ENCODE data around the gene RAB44. TPM values are rescaled to one million over a fixed set of nuclear protein-coding genes. Genes with fewer than 3 reads are reported as not detected.

Gene RAB44
- total RNA-seq, 2 donors from 2014 or later, result 4.1 to 7.9 TPM

- Mint-ChIP-seq H3K36me3 (peaks cover 16% of the 10 kb centered on the region), H3K27me3 (no peaks in the 10 kb centered on the region), H3K4me1 (ENCODE audit: low read depth in 2 of 2) (peaks cover 38 to 46% of the 10 kb centered on the region in 2 donors), H3K9me3 (no peaks in the 10 kb centered on the region), H3K4me3 (peak overlapping the region; percentile 93), H3K27ac (peak overlapping the region; percentile 78 to 98)
- ATAC-seq, result no peak
- peak; percentile 50 for DNase-seq (ENCODE audit: low spot score)
Observed at GRCh38 chr6:36677059-36677749, 20.4 kb upstream of the RAB44 start.

DNA sequence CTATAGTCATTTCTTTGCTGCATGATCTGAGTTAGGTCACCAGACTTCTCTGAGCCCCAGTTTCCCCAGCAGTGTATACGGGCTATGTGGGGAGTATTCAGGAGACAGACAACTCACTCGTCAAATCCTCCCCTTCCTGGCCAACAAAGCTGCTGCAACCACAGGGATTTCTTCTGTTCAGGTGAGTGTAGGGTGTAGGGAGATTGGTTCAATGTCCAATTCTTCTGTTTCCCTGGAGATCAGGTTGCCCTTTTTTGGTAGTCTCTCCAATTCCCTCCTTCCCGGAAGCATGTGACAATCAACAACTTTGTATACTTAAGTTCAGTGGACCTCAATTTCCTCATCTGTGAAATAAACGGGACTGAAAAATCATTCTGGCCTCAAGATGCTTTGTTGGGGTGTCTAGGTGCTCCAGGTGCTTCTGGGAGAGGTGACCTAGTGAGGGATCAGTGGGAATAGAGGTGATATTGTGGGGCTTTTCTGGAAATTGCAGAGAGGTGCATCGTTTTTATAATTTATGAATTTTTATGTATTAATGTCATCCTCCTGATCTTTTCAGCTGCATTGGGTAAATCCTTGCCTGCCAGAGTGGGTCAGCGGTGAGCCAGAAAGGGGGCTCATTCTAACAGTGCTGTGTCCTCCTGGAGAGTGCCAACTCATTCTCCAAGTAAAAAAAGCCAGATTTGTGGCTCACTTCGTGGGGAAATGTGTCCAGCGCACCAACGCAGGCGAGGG is 19.7 kb upstream of the RAB44 start:
- Mint-ChIP-seq H3K9me3 (no peaks in the 10 kb centered on the region), H3K36me3 (peaks cover 16% of the 10 kb centered on the region), H3K4me1 (ENCODE audit: low read depth in 2 of 2) (peaks cover 38 to 50% of the 10 kb centered on the region in 2 donors), H3K27ac (peak overlapping the region; percentile 78 to 98), H3K4me3 (peak overlapping the region; percentile 93), H3K27me3 (no peaks in the 10 kb centered on the region)
- DNase-seq (ENCODE audit: low spot score) (no peak), ATAC-seq (no peak)

DNA sequence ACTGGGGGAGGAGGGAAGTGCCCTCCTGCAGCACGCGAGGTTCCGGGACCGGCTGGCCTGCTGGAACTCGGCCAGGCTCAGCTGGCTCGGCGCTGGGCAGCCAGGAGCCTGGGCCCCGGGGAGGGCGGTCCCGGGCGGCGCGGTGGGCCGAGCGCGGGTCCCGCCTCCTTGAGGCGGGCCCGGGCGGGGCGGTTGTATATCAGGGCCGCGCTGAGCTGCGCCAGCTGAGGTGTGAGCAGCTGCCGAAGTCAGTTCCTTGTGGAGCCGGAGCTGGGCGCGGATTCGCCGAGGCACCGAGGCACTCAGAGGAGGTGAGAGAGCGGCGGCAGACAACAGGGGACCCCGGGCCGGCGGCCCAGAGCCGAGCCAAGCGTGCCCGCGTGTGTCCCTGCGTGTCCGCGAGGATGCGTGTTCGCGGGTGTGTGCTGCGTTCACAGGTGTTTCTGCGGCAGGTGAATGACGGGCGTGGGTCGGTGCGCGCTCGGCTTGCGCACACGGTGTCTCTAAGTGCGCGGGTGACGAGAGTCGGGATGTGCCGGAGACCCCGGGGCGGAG is 19.1 kb upstream of the RAB44 start, which contains the start of gene CDKN1A:
Gene CDKN1A, plus strand, starts transcription at position 227 of the 555 bp plus-strand sequence. CDS start 5,388 bp downstream, outside the sequence.
- DNase-seq (ENCODE audit: low spot score) (peak; percentile 92), ATAC-seq (peak; percentile 83 to 88)
- peaks cover 38 to 54% of the 10 kb centered on the region in 2 donors for H3K4me1 Mint-ChIP-seq (ENCODE audit: low read depth in 2 of 2)
- H3K27me3 Mint-ChIP-seq, result no peaks in the 10 kb centered on the region
- H3K27ac Mint-ChIP-seq, result peak within 1 kb of the TSS; percentile 78 to 98
- peaks cover 16% of the 10 kb centered on the region for H3K36me3 Mint-ChIP-seq
- peak within 1 kb of the TSS; percentile 93 for H3K4me3 Mint-ChIP-seq
- no peaks in the 10 kb centered on the region for H3K9me3 Mint-ChIP-seq

DNA sequence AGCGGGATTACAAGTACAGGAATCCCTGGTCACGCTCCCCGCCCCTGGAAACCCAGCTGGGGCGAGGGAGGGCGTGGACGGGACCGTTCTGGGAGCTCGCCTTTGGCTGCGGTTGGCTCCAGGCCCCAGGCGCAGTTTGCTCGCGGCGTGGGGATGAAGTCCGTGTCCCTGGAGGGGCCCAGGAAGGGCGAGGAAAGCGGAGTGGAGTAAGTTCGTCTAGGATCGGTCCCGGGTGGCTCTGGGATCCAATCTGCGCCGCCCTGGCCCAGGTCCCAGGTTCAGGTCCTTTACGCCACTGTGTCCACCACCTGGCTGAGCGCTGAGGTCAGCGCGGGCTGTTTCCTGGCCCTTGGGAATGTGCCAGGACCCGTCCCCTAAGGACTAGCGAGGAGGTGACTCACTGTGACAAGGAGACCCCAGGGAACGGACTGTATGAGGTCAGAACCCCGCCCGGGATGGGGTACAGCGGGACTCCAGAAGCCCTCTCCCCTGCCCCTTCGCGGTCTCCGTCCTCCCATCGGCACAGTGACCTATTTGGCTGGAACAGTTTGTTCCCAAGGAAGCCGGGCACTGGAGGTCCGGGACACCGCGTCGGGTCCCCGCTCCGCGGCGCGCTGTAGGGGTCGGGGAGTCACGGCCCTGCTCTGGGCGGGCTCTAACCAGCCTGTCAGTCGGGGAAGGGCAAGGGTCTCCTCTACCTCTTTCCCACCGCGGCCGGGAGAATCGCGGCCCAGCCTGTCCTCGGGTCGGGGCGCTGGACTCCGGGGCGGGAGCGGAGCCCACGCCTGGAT is 18.4 kb upstream of the RAB44 start:
- Mint-ChIP-seq H3K27ac (peak overlapping the region; percentile 78 to 98), H3K4me3 (peak overlapping the region; percentile 93), H3K27me3 (no peaks in the 10 kb centered on the region), H3K4me1 (ENCODE audit: low read depth in 2 of 2) (peaks cover 38 to 54% of the 10 kb centered on the region in 2 donors), H3K9me3 (no peaks in the 10 kb centered on the region), H3K36me3 (peaks cover 16% of the 10 kb centered on the region)
- DNase-seq (ENCODE audit: low spot score) (no peak), ATAC-seq (peak in 1 of 2 donors; percentile 0)

DNA sequence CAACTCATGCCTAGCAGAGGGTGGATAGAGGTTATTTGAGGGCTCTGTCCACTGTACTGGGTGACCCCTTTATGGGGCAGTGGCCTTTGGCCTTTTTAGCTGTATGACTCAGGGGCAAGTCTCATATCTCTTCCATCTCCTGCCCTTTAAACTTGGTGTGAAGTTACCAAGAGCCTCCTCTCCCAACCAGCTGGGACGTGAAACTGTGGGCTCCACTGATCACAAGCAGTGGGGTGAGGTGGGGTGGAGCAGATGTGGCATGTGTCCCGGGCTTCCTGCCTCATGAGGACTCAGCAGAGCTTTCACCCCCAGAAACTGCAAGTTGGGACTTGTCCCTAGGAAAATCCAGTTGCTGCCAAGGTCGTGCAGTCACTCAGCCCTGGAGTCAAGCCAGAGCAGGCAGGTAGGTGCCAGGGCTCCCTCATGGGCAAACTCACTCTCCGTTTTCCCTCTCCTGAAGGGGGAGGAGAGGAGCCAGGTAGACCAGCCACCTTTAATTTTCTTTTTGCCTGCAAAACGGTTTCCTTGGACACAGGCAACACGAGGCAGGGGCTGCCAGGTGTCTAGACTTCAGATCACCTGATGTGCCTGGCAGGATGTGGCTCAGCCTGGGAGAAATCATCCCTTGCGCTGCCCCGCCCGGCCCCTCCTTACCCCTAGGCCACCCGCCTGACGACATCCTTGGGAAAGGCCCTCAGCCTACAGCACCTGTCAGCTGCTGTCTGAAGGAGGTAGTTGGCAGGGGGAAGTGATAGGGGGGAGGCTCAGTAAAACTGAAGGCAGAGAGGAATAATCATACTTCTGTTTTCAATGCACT is 15.1 kb upstream of the RAB44 start:
- H3K36me3 Mint-ChIP-seq, result peaks cover 16% of the 10 kb centered on the region
- H3K27ac Mint-ChIP-seq, result peak overlapping the region; percentile 68 to 97
- H3K27me3 Mint-ChIP-seq, result no peaks in the 10 kb centered on the region
- H3K9me3 Mint-ChIP-seq, result no peaks in the 10 kb centered on the region
- no peak for DNase-seq (ENCODE audit: low spot score)
- peaks cover 27 to 34% of the 10 kb centered on the region in 2 donors for H3K4me1 Mint-ChIP-seq (ENCODE audit: low read depth in 2 of 2)
- peak overlapping the region; percentile 73 for H3K4me3 Mint-ChIP-seq
- ATAC-seq, result no peak

DNA sequence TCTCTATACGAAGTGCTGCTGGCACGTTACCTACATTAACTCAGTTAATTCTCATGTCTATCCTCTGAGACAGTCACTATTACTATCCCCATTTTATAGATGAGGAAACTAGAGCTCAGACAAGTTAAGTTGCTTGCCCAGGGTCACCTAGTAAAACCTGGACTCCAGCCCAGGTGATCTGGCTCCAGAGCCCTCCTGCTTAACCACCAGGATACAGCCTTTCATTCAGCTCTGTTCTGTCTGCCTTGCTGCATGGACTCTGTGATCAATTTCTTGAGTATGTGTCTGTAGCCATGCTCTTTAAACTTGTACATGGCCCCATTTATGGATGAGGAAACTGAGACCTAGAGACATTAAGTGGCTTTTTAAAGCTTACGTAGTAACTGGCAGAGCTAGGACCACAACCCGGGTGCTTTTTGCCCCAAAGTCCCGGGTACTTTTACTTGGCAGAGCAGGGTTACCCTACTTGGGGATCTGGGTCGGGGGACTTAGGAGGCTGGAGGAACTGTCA is 14.4 kb upstream of the RAB44 start:
- peaks cover 16% of the 10 kb centered on the region for H3K36me3 Mint-ChIP-seq

GRCh38 chr6:36683656-36684446 is 13.8 kb upstream of the RAB44 start:
- H3K4me3 Mint-ChIP-seq, result no peak overlapping the region
- peaks cover 12% of the 10 kb centered on the region for H3K36me3 Mint-ChIP-seq
- no peak for DNase-seq (ENCODE audit: low spot score)
- no peaks in the 10 kb centered on the region for H3K27me3 Mint-ChIP-seq
- ATAC-seq, result no peak
- H3K9me3 Mint-ChIP-seq, result no peaks in the 10 kb centered on the region
- peak overlapping the region in 1 of 2 donors; percentile 97 for H3K27ac Mint-ChIP-seq
- peaks cover 18 to 27% of the 10 kb centered on the region in 2 donors for H3K4me1 Mint-ChIP-seq (ENCODE audit: low read depth in 2 of 2)

More for the DNA sequence above, 14.4 kb upstream of the RAB44 start:
- ATAC-seq (no peak), DNase-seq (ENCODE audit: low spot score) (no peak)
- Mint-ChIP-seq H3K4me1 (ENCODE audit: low read depth in 2 of 2) (peaks cover 22 to 27% of the 10 kb centered on the region in 2 donors), H3K27me3 (no peaks in the 10 kb centered on the region), H3K27ac (peak overlapping the region in 1 of 2 donors; percentile 97), H3K4me3 (no peak overlapping the region), H3K9me3 (no peaks in the 10 kb centered on the region)

- Mint-ChIP-seq H3K27me3 (no peaks in the 10 kb centered on the region), H3K36me3 (peaks cover 11% of the 10 kb centered on the region), H3K4me1 (ENCODE audit: low read depth in 2 of 2) (peaks cover 18 to 30% of the 10 kb centered on the region in 2 donors)
Observed at GRCh38 chr6:36684447-36684812, 13.2 kb upstream of the RAB44 start.

GRCh38 chr6:36685166-36685924 is 12.3 kb upstream of the RAB44 start:
- Mint-ChIP-seq H3K4me3 (no peak overlapping the region), H3K9me3 (no peaks in the 10 kb centered on the region), H3K27ac (peak overlapping the region; percentile 10 to 74), H3K27me3 (no peaks in the 10 kb centered on the region), H3K36me3 (peaks cover 11% of the 10 kb centered on the region), H3K4me1 (ENCODE audit: low read depth in 2 of 2) (peaks cover 24 to 33% of the 10 kb centered on the region in 2 donors)
- ATAC-seq (no peak), DNase-seq (ENCODE audit: low spot score) (no peak)

More at GRCh38 chr6:36684447-36684812, 13.2 kb upstream of the RAB44 start:
- ATAC-seq, result no peak
- Mint-ChIP-seq H3K27ac (peak overlapping the region in 1 of 2 donors; percentile 23), H3K4me3 (no peak overlapping the region), H3K9me3 (no peaks in the 10 kb centered on the region)
- no peak for DNase-seq (ENCODE audit: low spot score)

DNA sequence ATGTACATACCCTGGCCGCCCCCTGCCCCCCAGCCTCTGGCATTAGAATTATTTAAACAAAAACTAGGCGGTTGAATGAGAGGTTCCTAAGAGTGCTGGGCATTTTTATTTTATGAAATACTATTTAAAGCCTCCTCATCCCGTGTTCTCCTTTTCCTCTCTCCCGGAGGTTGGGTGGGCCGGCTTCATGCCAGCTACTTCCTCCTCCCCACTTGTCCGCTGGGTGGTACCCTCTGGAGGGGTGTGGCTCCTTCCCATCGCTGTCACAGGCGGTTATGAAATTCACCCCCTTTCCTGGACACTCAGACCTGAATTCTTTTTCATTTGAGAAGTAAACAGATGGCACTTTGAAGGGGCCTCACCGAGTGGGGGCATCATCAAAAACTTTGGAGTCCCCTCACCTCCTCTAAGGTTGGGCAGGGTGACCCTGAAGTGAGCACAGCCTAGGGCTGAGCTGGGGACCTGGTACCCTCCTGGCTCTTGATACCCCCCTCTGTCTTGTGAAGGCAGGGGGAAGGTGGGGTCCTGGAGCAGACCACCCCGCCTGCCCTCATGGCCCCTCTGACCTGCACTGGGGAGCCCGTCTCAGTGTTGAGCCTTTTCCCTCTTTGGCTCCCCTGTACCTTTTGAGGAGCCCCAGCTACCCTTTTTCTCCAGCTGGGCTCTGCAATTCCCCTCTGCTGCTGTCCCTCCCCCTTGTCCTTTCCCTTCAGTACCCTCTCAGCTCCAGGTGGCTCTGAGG is 11.5 kb upstream of the RAB44 start:
- DNase-seq (ENCODE audit: low spot score) (no peak), ATAC-seq (no peak)
- Mint-ChIP-seq H3K4me1 (ENCODE audit: low read depth in 2 of 2) (peaks cover 25 to 34% of the 10 kb centered on the region in 2 donors), H3K27ac (peak overlapping the region; percentile 10 to 74), H3K27me3 (no peaks in the 10 kb centered on the region), H3K4me3 (no peak overlapping the region), H3K9me3 (no peaks in the 10 kb centered on the region), H3K36me3 (peaks cover 4% of the 10 kb centered on the region)

All from natural killer cell treated with Interleukin-12 subunit alpha and Interleukin-12 subunit beta and Interleukin-15 and Interleukin-18, amount 100 ng/mL, for 72 hours (primary cell).